Liver (tissue), 9 donors: ENCODE measurements around the gene BATF3. TPM values are rescaled to one million over a fixed set of nuclear protein-coding genes. Genes with fewer than 3 reads are reported as not detected.
A peak's percentile ranks its signal among the peaks of the same experiment; 100 is the strongest.

Experiments used
- DNase-seq: peaks from one replicate; pipeline ENCODE4 v3.0.0-alpha.2; 2017; ENCODE audit warnings: low spot score
- H3K27ac ChIP-seq, 2 donors: one replicate each; pipeline ENCODE4 v1.7.0; 2013; ENCODE audit warnings: inconsistent platforms in 2 of 2, low read length in 2 of 2, control low read depth in 1 of 2, low read depth in 1 of 2, mild to moderate bottlenecking in 1 of 2
- H3K27me3 ChIP-seq, 4 donors: one replicate each; pipeline versions ENCODE4 v1.6.1 to v1.7.0; 2013; ENCODE audit warnings: low read length in 3 of 4, inconsistent platforms in 1 of 4, mild to moderate bottlenecking in 1 of 4, moderate library complexity in 1 of 4; ENCODE audit not compliant: control insufficient read depth in 4 of 4, insufficient read depth in 4 of 4
- H3K36me3 ChIP-seq, 4 donors: one replicate each; pipeline versions ENCODE4 v1.6.1 to v1.7.0; 2013; ENCODE audit warnings: low read length in 3 of 4, mild to moderate bottlenecking in 3 of 4, low read depth in 1 of 4, moderate library complexity in 1 of 4; ENCODE audit not compliant: control insufficient read depth in 4 of 4, insufficient read depth in 3 of 4
- H3K4me1 ChIP-seq, 4 donors: one replicate each; pipeline versions ENCODE4 v1.6.1 to v1.7.0; 2013; ENCODE audit warnings: low read length in 3 of 4, mild to moderate bottlenecking in 3 of 4, moderate library complexity in 1 of 4; ENCODE audit not compliant: control insufficient read depth in 4 of 4, insufficient read depth in 4 of 4
- H3K4me3 ChIP-seq, 3 donors: one replicate each; pipeline versions ENCODE4 v1.6.1 to v1.7.0; 2013; ENCODE audit warnings: low read length in 3 of 3, control low read depth in 1 of 3, low read depth in 1 of 3, mild to moderate bottlenecking in 1 of 3
- H3K9ac ChIP-seq, 2 donors: one replicate each; pipeline ENCODE4 v1.7.0; 2013; ENCODE audit warnings: low read length in 2 of 2, mild to moderate bottlenecking in 2 of 2, moderate library complexity in 2 of 2, control low read depth in 1 of 2, low read depth in 1 of 2
- H3K9me3 ChIP-seq, 4 donors: one replicate each; pipeline versions ENCODE4 v1.6.1 to v1.7.0; 2013; ENCODE audit warnings: low read length in 3 of 4; ENCODE audit not compliant: control insufficient read depth in 4 of 4
- ATF3 ChIP-seq: IDR thresholded peaks from 2 replicates; pipeline ENCODE4 v1.6.1; 2016; ENCODE audit warnings: antibody characterized with exemption
- FOXA1 ChIP-seq: IDR thresholded peaks from 2 replicates; pipeline ENCODE4 v1.6.1; 2016; ENCODE audit warnings: antibody characterized with exemption
- FOXA2 ChIP-seq: IDR thresholded peaks from 2 replicates; pipeline ENCODE4 v1.6.1; 2016; ENCODE audit warnings: antibody characterized with exemption
- GABPA ChIP-seq, 2 donors: IDR thresholded peaks in 1 of 2; conservative IDR thresholded peaks in 1 of 2; 2 replicates each; pipeline ENCODE4 v1.6.1; 2016; ENCODE audit warnings: antibody characterized with exemption in 2 of 2, mild to moderate bottlenecking in 1 of 2, moderate library complexity in 1 of 2
- HNF4G ChIP-seq: IDR thresholded peaks from 2 replicates; pipeline ENCODE4 v1.6.1; 2016; ENCODE audit warnings: antibody characterized with exemption
- JUND ChIP-seq, 2 donors: IDR thresholded peaks; 2 replicates each; pipeline ENCODE4 v1.6.1; 2016; ENCODE audit warnings: antibody characterized with exemption in 2 of 2
- MAX ChIP-seq: IDR thresholded peaks from 2 replicates; pipeline ENCODE4 v1.6.1; 2016; ENCODE audit warnings: antibody characterized with exemption
- NR2F2 ChIP-seq: IDR thresholded peaks from 2 replicates; pipeline ENCODE4 v1.6.1; 2016; ENCODE audit warnings: antibody characterized with exemption
- RAD21 ChIP-seq, 2 donors: IDR thresholded peaks; 2 replicates each; pipeline ENCODE4 v1.6.1; 2016; ENCODE audit warnings: antibody characterized with exemption in 2 of 2, mild to moderate bottlenecking in 2 of 2
- REST ChIP-seq: IDR thresholded peaks from 2 replicates; pipeline ENCODE4 v1.6.1; 2016; ENCODE audit warnings: antibody characterized with exemption, mild to moderate bottlenecking
- RXRA ChIP-seq, 2 donors: IDR thresholded peaks; 2 replicates each; pipeline ENCODE4 v1.6.1; 2017 to 2018; ENCODE audit warnings: antibody characterized with exemption in 2 of 2, mild to moderate bottlenecking in 1 of 2
- SP1 ChIP-seq: IDR thresholded peaks from 2 replicates; pipeline ENCODE4 v1.6.1; 2018; ENCODE audit warnings: antibody characterized with exemption, mild to moderate bottlenecking
- TAF1 ChIP-seq: conservative IDR thresholded peaks from 2 replicates; pipeline ENCODE4 v1.6.1; 2016; ENCODE audit warnings: antibody characterized with exemption, mild to moderate bottlenecking
- YY1 ChIP-seq: IDR thresholded peaks from 2 replicates; pipeline ENCODE4 v1.6.1; 2016; ENCODE audit warnings: antibody characterized with exemption, mild to moderate bottlenecking
- ZBTB33 ChIP-seq: IDR thresholded peaks from 2 replicates; pipeline ENCODE4 v1.6.1; 2016; ENCODE audit warnings: antibody characterized with exemption
- WGBS: extraction: QIAGEN DNeasy Blood & Tissue Kit; methylation state at CpG from one replicate; pipeline ENCODE4 v1.1.7; 2013; 5-methylcytosine and 5-hydroxymethylcytosine counted together
- polyA plus RNA-seq, 2 donors: library from polyadenylated mRNA; stranded (reverse) in 1 of 2; unstranded in 1 of 2; fragments of 200-250 nt in 1 of 2; fragments of >200 nt in 1 of 2; fragmentation: Nextera tagmentation in 1 of 2; extraction: Ambion mirVana in 1 of 2; gene quantifications; one replicate each; pipeline versions ENCODE4 v1.2.1 to v1.2.3, GENCODE V29; 2013 to 2015
- total RNA-seq, 2 donors: library from RNA; depleted of rRNA; stranded (reverse); fragments of >200 nt; gene quantifications; one replicate each; pipeline ENCODE4 v1.2.3, GENCODE V29; 2014
- donor health status: healthy.
- donor health status: healthy.
- donor health status: healthy.
- donor health status: healthy.
- donor health status: healthy.

The BATF3 gene
- 1 to 10 TPM in 1 of 2 donors, under 1 TPM in 1; 0.93 to 1.0 TPM for total RNA-seq
- polyA plus RNA-seq: under 1 TPM; 0.65 to 0.88 TPM

- no peak for DNase-seq
- H3K27ac ChIP-seq: peak within 1 kb of the TSS; percentile 2 to 58
- peak within 1 kb of the TSS; percentile 28 to 41 for H3K9ac ChIP-seq
- H3K9me3 ChIP-seq: no peaks in the 10 kb centered on the region
- H3K36me3 ChIP-seq: no peaks in the 10 kb centered on the region
- WGBS: under 1% methylated on average over 79 of the region's 79 CpGs
- H3K27me3 ChIP-seq: peaks cover 0 to 13% (median 7%) of the 10 kb centered on the region in 4 donors
- TF ChIP-seq SP1 (no peak), RXRA (IDR thresholded peaks at IDR 0.05) (no peak), GABPA (IDR thresholded peaks at IDR 0.05 in 1 of 2, conservative IDR thresholded peaks at IDR 0.05 in 1 of 2) (no peak), FOXA1 (no peak), HNF4G (no peak), MAX (no peak), YY1 (no peak), ZBTB33 (no peak), FOXA2 (no peak), JUND (IDR thresholded peaks at IDR 0.05) (no peak), NR2F2 (no peak)
- H3K4me3 ChIP-seq: peak within 1 kb of the TSS in 2 of 3 donors; percentile 62 to 64
- H3K4me1 ChIP-seq: peaks cover 13 to 26% (median 19%) of the 10 kb centered on the region in 4 donors
Observed at GRCh38 chr1:212699625-212700222, at the start of gene BATF3. TSS of gene BATF3 (minus strand) at chr1:212699840. CDS start at chr1:212699762, 78 bp downstream.

- TF ChIP-seq RXRA (IDR thresholded peaks at IDR 0.05): no peak
- TF ChIP-seq MAX: no peak
- TF ChIP-seq ZBTB33: no peak
- no peak for TF ChIP-seq RAD21 (IDR thresholded peaks at IDR 0.05)
- no peak for TF ChIP-seq JUND (IDR thresholded peaks at IDR 0.05)
- no peak for TF ChIP-seq FOXA2
- no peak for TF ChIP-seq REST
- TF ChIP-seq HNF4G: no peak
- TF ChIP-seq NR2F2: no peak
- no peak for TF ChIP-seq GABPA (IDR thresholded peaks at IDR 0.05 in 1 of 2, conservative IDR thresholded peaks at IDR 0.05 in 1 of 2)
- TF ChIP-seq TAF1: no peak
- TF ChIP-seq ATF3: no peak
- Histone ChIP-seq H3K4me3 (no peak overlapping the region), H3K9me3 (no peaks in the 10 kb centered on the region), H3K27ac (no peak overlapping the region), H3K9ac (no peak overlapping the region), H3K4me1 (peaks cover 0 to 8% (median 2%) of the 10 kb centered on the region in 4 donors), H3K36me3 (no peaks in the 10 kb centered on the region), H3K27me3 (no peaks in the 10 kb centered on the region)
- 97% methylated on average over 3 of the region's 3 CpGs for WGBS
- no peak for DNase-seq
Observed at GRCh38 chr1:212746546-212746945, 46.9 kb upstream of the BATF3 start.
